HCT116 (cell line): Measurements from ENCODE around the gene RIPOR1.

ENCODE experiments used
- ATF3 ChIP-seq: IDR thresholded peaks from 2 replicates; pipeline ENCODE4 v1.6.1; 2012
- CTCF ChIP-seq, 3 experiments: fragments of 200-600 bp in 1 of 3; sonication (generic) in 1 of 3; IDR thresholded peaks in 2 of 3; conservative IDR thresholded peaks in 1 of 3; 2 replicates each; pipeline ENCODE4 v1.5.1; 2012 to 2017; ENCODE audit warnings: low read depth in 2 of 3, low read length in 2 of 3, antibody characterized with exemption in 1 of 3, borderline replicate concordance in 1 of 3, control low read depth in 1 of 3, mild to moderate bottlenecking in 1 of 3, mixed read lengths in 1 of 3, mixed run types in 1 of 3, moderate library complexity in 1 of 3; ENCODE audit not compliant: insufficient read depth in 1 of 3
- EZH2 ChIP-seq: fragments of 200-600 bp; sonication (generic); IDR thresholded peaks from 2 replicates; pipeline ENCODE4 v1.6.1; 2017; ENCODE audit warnings: antibody characterized with exemption, mixed run types
- MAX ChIP-seq: IDR thresholded peaks from 2 replicates; pipeline ENCODE4 v1.6.1; 2012
- POLR2A ChIP-seq: IDR thresholded peaks from 2 replicates; pipeline ENCODE4 v1.7.0; 2011; ENCODE audit warnings: borderline replicate concordance; ENCODE audit not compliant: insufficient read depth, insufficient read length; ENCODE audit errors: extremely low read depth
- POLR2AphosphoS5 ChIP-seq: IDR thresholded peaks from 2 replicates; pipeline ENCODE4 v1.6.1; 2011; ENCODE audit warnings: mild to moderate bottlenecking, low read depth, low read length, moderate library complexity
- RAD21 ChIP-seq: IDR thresholded peaks from 2 replicates; pipeline ENCODE4 v1.6.1; 2012; ENCODE audit warnings: low read depth, mild to moderate bottlenecking
- SP1 ChIP-seq: IDR thresholded peaks from 2 replicates; pipeline ENCODE4 v1.6.1; 2012; ENCODE audit warnings: low read depth

- no peak for TF ChIP-seq POLR2A
- no peak for TF ChIP-seq RAD21
- no peak for TF ChIP-seq ATF3
- TF ChIP-seq MAX, result no peak
- no peak for TF ChIP-seq CTCF (IDR thresholded peaks at IDR 0.05 in 2 of 3, conservative IDR thresholded peaks at IDR 0.05 in 1 of 3; ENCODE audit: borderline replicate concordance in 1 of 3, insufficient read depth in 1 of 3, low read depth in 2 of 3, low read length in 2 of 3)
- TF ChIP-seq EZH2, result no peak
- no peak for TF ChIP-seq SP1
- TF ChIP-seq POLR2AphosphoS5, result no peak
These were observed 3.3 kb upstream of the RIPOR1 start for GRCh38 chr16:67525176-67525860.
